CD4-positive, alpha-beta T cell treated with Interleukin-4 for 1 hour (primary cell): ENCODE measurements around the gene SYNE3.

Source experiments
- DNase-seq, 2 donors: peaks; one replicate each; pipeline ENCODE4 v3.0.0-alpha.2; 2020 to 2022

SYNE3 gene

GRCh38 chr14:95488376-95489213 lies 27.9 kb downstream of the SYNE3 start:
- no peak for DNase-seq

- DNase-seq, result no peak
These were observed 28.8 kb downstream of the SYNE3 start for GRCh38 chr14:95487669-95488084.

- peak in 1 of 2 donors; percentile 45 for DNase-seq
These were observed 29.4 kb downstream of the SYNE3 start for GRCh38 chr14:95486875-95487668.

GRCh38 chr14:95485222-95485819 lies 31.1 kb downstream of the SYNE3 start:
- no peak for DNase-seq

- DNase-seq, result no peak
These were observed 32.2 kb downstream of the SYNE3 start for GRCh38 chr14:95484296-95484695.

- DNase-seq, result no peak
These were observed 32.9 kb downstream of the SYNE3 start for GRCh38 chr14:95483309-95484165.

GRCh38 chr14:95482627-95483308 lies 33.7 kb downstream of the SYNE3 start:
- DNase-seq, result no peak

- DNase-seq, result no peak
These were observed 34.9 kb downstream of the SYNE3 start for GRCh38 chr14:95481391-95482022.

- DNase-seq, result no peak
These were observed 35.6 kb downstream of the SYNE3 start for GRCh38 chr14:95480887-95481226.

GRCh38 chr14:95480109-95480886 lies 36.2 kb downstream of the SYNE3 start:
- peak; percentile 30 to 58 for DNase-seq

- no peak for DNase-seq
These were observed 37.0 kb downstream of the SYNE3 start for GRCh38 chr14:95479494-95479893.

- DNase-seq, result no peak
These were observed 37.6 kb downstream of the SYNE3 start for GRCh38 chr14:95478818-95479217.

- no peak for DNase-seq
These were observed 38.1 kb downstream of the SYNE3 start for GRCh38 chr14:95478309-95478708.

GRCh38 chr14:95477411-95478269 lies 38.8 kb downstream of the SYNE3 start:
- no peak for DNase-seq

- no peak for DNase-seq
These were observed 39.7 kb downstream of the SYNE3 start for GRCh38 chr14:95476747-95477146.

GRCh38 chr14:95475540-95476240 lies 40.8 kb downstream of the SYNE3 start:
- no peak for DNase-seq

- no peak for DNase-seq
These were observed 41.5 kb downstream of the SYNE3 start for GRCh38 chr14:95474941-95475340.

- DNase-seq, result no peak
These were observed 42.0 kb downstream of the SYNE3 start for GRCh38 chr14:95474486-95474885.

- no peak for DNase-seq
These were observed 43.6 kb downstream of the SYNE3 start for GRCh38 chr14:95472819-95473251.
